ENCODE measurements around the gene POU2F3.

- no peak for TF ChIP-seq CTCF (optimal IDR thresholded peaks at IDR 0.05 in 1 of 3, IDR thresholded peaks at IDR 0.05 in 1 of 3, conservative IDR thresholded peaks at IDR 0.05 in 1 of 3; ENCODE audit: extremely low read depth in 1 of 3, insufficient read depth in 2 of 3, low read length in 3 of 3)
- TF ChIP-seq EZH2 (IDR thresholded peaks at IDR 0.05; ENCODE audit: low read length): no peak
Measured at GRCh38 chr11:120357620-120358019, 117.7 kb downstream of the POU2F3 start.

All from keratinocyte (primary cell).